ENCODE data around the gene SART3. TPM values are rescaled to one million over a fixed set of nuclear protein-coding genes. Genes with fewer than 3 reads are reported as not detected.

SART3 gene
- total and polyA plus RNA-seq, 10 of the 15 experiments (the other 5 are each of a cell fraction or from before 2014, with no cell fraction given): 8.8 to 179 (median 54.9) TPM

DNA sequence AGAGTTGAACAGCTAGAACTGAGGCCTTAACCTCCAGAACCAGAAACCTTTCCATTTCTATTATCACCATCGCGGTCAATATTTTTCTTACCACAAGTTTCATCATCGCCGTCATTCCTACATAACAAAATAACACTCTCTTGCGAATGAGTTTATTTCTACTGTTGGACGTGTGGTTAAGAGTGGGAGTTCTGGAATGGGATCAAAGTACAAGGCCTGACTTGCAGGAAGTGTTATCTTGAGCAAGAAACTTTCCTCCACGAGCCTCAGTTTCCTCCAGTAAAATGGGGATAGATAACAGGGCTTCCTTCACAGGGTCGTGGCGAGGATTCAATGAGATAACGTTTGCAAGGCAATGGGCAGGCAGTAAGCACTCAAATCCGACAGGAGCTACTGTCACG lies 652 bp downstream of the SART3 start:
- intact Hi-C loops (cut with micrococcal nuclease; ENCODE audit: unreplicated experiment): loop anchor here (5.0 kb wide), 2 partner anchors 147 to 392 kb away; no protein-coding TSS in a partner anchor
- no peaks in the 10 kb centered on the region for H3K27me3 ChIP-seq (replicated peaks in 1 of 2; ENCODE audit: control insufficient read depth in 2 of 2, insufficient read depth in 2 of 2, low read length in 1 of 2)

More for the DNA sequence above, 652 bp downstream of the SART3 start:
- no peaks in the 10 kb centered on the region for H3K9me3 ChIP-seq (replicated peaks; ENCODE audit: control insufficient read depth, insufficient read depth, low read length)
- FAIRE-seq (no peak), ATAC-seq (no peak), DNase-seq (ENCODE audit: low read depth, low spot score) (no peak)
- peak overlapping the region; percentile 99 for H3K9ac ChIP-seq (ENCODE audit: control insufficient read depth, insufficient read depth, low read length)
- RAD21 ChIA-PET (ENCODE audit: unreplicated experiment): interaction anchor here (0.7 to 23.0 kb wide), 8 partner anchors 9 to 104 kb away, joined by 3 to 633 read pairs (median 11); partner anchors contain the start of gene SELPLG
- peak overlapping the region; percentile 95 for H3K4me2 ChIP-seq (ENCODE audit: control insufficient read depth, insufficient read depth)
- POLR2A ChIA-PET: interaction anchor here (0.9 to 2.4 kb wide), 5 partner anchors 10 to 61 kb away, joined by 3 to 18 read pairs (median 3); no protein-coding TSS in a partner anchor
- H3K79me2 ChIP-seq (ENCODE audit: control insufficient read depth, insufficient read depth, low read length): peaks cover 87% of the 10 kb centered on the region
- peaks cover 21% of the 10 kb centered on the region for H3K4me1 ChIP-seq (ENCODE audit: control insufficient read depth, insufficient read depth, low read length)
- H4K20me1 ChIP-seq (ENCODE audit: control insufficient read depth, insufficient read depth): no peaks in the 10 kb centered on the region; the same call in 1 of the 2 replicates
- H3K27ac ChIP-seq (ENCODE audit: control insufficient read depth, insufficient read depth): peak overlapping the region; percentile 98
- no peak overlapping the region for H2AFZ ChIP-seq (ENCODE audit: control insufficient read depth, low read depth, low read length)
- TSS peak; percentile 58 for BruUV-seq (replicated peaks)
- SMC1A ChIA-PET (ENCODE audit: uncharacterized antibody, unreplicated experiment): interaction anchor here (1.2 to 26.5 kb wide), 6 partner anchors 23 to 74 kb away, joined by 3 to 718 read pairs (median 6); partner anchors contain the start of genes FICD and SELPLG
- peak overlapping the region; percentile 85 for H3K4me3 ChIP-seq
- in situ Hi-C loops (cut with MboI): loop anchor here (5.0 kb wide), 1 partner anchor 392 kb away; no protein-coding TSS in a partner anchor
- peaks cover 0 to 31% of the 10 kb centered on the region in 2 experiments; a peak in 3 of 4 replicates for H3K36me3 ChIP-seq (ENCODE audit: control insufficient read depth in 2 of 2, insufficient read depth in 2 of 2, low read length in 1 of 2)
- WGBS (ENCODE audit: insufficient coverage, insufficient replicate concordance, low lambda C conversion rate, missing lambda C conversion rate): under 1% methylated on average over 12 of the region's 12 CpGs
- CTCF ChIA-PET: interaction anchor here (0.8 to 21.5 kb wide), 9 partner anchors 11 to 391 kb away, joined by 3 to 866 read pairs (median 4); no protein-coding TSS in a partner anchor
- TF ChIP-seq E2F8 (IDR thresholded peaks at IDR 0.05; ENCODE audit: low read depth, partially characterized antibody): no peak
- no peak for TF ChIP-seq YY1 (IDR thresholded peaks at IDR 0.05; ENCODE audit: low read depth, low read length)
- no peak for TF ChIP-seq MEF2B (IDR thresholded peaks at IDR 0.05; ENCODE audit: partially characterized antibody, poor library complexity, severe bottlenecking)
- no peak for TF ChIP-seq TCF12 (IDR thresholded peaks at IDR 0.05; ENCODE audit: low read depth, low read length)

All from GM12878 (cell line).